Right lobe of liver (tissue), 4 donors: ENCODE results near the gene GDE1.

ENCODE experiments used
- CTCF ChIP-seq, 4 donors: fragments of 200-600 bp in 3 of 4; fragments of 450-650 bp in 1 of 4; IDR thresholded peaks; one replicate each; pipeline versions ENCODE4 v1.5.1 to v1.8.0; 2016 to 2022; ENCODE audit warnings: antibody characterized with exemption in 4 of 4, mild to moderate bottlenecking in 2 of 4
- POLR2A ChIP-seq: fragments of 450-650 bp; IDR thresholded peaks from one replicate; pipeline ENCODE4 v1.6.1; 2017; ENCODE audit warnings: antibody characterized with exemption, mild to moderate bottlenecking
- donor health status: DM: no; HTN: no; CAD: no.
- donor health status: DM: no; HTN: no; CAD: no.
- donor health status: DM: no; HTN: yes; CAD: no.

GRCh38 chr16:19479302-19479721 is 42.6 kb downstream of the GDE1 start:
- TF ChIP-seq CTCF (IDR thresholded peaks at IDR 0.05) = no peak
- no peak for TF ChIP-seq POLR2A
